ENCODE data around the gene LGALS13.
"Not testable (repeated sequence)": the region's sequence is repeated elsewhere in the genome, so short reads cannot be mapped to it uniquely, and the experiment has no call there.

Gene LGALS13

GRCh38 chr19:39623946-39624345, 21.6 kb downstream of the LGALS13 start:
- no peak for DNase-seq

GRCh38 chr19:39627631-39628030, 25.3 kb downstream of the LGALS13 start:
- DNase-seq: not testable (repeated sequence)

- DNase-seq: no peak
Observed at GRCh38 chr19:39631178-39631577, 28.9 kb downstream of the LGALS13 start.

- DNase-seq: no peak
Observed at GRCh38 chr19:39631626-39632025, 29.3 kb downstream of the LGALS13 start.

- no peak for DNase-seq
Observed at GRCh38 chr19:39637891-39638290, 35.6 kb downstream of the LGALS13 start.

- no peak for DNase-seq
Observed at GRCh38 chr19:39641773-39642172, 39.4 kb downstream of the LGALS13 start.

- no peak for DNase-seq
Observed at GRCh38 chr19:39643591-39643990, 41.3 kb downstream of the LGALS13 start.

GRCh38 chr19:39645800-39646411, 43.6 kb downstream of the LGALS13 start:
- DNase-seq: peak in 1 of 2 experiments; percentile 7

- DNase-seq: no peak
Observed at GRCh38 chr19:39647918-39648317, 45.6 kb downstream of the LGALS13 start.

- no peak for DNase-seq
Observed at GRCh38 chr19:39655613-39656012, 53.3 kb downstream of the LGALS13 start, which contains the start of gene LGALS16. Gene LGALS16, plus strand, starts transcription at chr19:39655913. Its CDS starts 49 bp downstream, at chr19:39655962.
